HG03039 (cell line): Measurements from ENCODE around the gene CEP44.
"Not testable (repeated sequence)": the region's sequence is repeated elsewhere in the genome, so short reads cannot be mapped to it uniquely, and the experiment has no call there.

Experiments
- ATAC-seq: cut with Tn5 transposase; IDR thresholded peaks from one replicate; pipeline ENCODE4 v1.9.1; 2021; ENCODE audit warnings: mild to moderate bottlenecking, moderate library complexity; ENCODE audit not compliant: unreplicated experiment

CEP44 gene

DNA sequence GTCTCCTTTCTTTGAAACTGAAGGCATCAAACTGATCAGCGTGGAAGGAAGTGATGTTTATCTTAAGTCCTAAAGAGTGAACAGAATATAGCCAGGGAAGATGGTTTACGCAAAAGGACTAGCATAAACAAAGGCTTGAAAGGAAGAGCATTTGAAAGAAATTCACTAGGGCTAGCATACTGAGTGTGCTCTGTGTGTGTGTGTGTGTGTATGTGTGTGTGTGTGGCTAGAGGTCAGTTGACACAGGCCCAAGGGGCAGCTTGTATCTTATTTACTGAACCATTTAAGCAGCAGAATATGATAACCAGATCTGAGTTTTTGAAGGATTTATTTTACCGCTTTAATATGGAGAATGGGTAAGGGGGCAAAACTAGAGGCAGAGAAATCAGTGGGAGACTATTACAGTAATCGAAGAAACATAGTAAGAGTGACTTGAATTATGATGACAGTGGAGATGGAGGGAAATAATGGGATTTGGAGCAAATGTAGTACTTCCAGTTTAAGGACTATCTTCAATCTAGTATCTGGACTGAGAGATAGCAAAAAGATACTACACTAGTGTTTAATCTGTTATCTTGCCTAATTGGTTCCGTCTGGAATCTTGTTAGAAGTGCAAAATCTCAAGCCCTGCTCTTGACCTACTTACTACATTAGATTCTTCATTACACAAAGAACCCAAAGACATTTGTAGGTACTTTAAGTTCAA is 36.9 kb downstream of the CEP44 start:
- no peak for ATAC-seq

DNA sequence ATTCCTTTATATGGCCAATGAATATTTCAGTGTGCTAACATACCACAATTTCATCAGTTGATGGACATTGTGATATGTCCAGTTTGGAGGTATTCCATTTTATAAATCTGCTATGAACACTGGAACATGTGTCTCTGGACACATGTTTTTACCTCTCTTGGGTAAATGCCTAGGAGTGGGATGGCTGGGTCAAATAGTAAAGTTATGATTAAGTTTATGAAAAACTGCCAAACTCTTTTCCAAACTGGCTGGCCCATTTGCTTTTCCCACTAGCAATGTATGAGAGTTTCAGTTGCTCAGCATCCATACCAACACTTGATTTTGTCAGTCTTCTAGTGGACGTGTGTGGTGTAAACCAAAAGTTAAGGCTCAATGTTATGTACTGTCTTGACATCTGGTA is 40.5 kb downstream of the CEP44 start:
- no peak for ATAC-seq

DNA sequence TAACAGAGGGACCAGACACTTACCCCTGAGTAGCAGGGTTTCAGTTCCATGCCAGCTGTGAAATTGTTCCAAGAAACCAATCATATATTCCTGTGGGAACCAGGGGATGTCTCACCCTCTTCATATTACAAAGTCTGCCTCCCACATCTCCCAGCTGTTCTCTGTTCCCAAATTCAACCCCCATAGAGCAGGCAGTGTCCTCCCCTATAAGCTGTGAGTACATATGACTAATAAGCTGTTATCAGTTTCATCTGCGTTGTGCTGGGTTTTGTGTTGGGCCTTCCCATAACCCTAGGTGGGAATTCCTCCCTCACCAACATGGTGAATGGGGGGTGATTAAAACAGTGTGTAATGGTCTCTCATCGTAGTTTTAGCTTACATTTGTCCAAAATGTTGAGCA is 41.0 kb downstream of the CEP44 start:
- no peak for ATAC-seq

DNA sequence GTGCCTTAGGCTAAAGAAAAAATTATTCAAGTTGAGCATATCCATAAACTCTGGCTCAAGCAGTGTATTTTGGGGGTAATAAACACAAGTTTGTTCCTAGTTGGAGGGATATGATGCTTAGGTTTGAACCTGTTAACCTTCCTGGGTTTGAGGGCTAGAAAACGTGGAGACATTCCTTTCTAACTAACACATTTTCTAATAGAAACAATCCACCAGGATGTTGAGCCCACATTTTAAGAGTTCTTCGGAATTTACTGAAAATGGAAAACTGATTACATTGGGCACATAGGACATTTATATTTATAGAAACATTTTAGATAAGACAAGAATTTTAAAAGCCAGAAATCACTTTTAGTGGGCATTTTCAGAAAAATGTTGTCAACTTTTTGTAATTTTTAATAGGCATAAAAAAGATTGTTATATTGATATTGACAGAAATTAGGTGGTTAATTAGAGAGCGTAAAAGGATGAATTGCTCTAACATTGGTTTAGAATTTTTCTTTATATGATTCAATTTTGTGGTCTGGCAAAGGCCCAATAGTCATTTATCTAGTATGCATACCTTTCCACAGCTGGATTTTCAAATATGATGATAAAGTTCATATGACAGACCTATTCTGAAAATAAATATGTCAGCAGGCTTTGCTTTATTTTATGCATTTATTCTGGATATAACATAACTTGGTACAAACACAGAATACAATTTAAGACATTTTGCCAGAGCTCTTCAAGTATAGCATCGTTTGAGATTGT is 49.2 kb downstream of the CEP44 start:
- no peak for ATAC-seq

DNA sequence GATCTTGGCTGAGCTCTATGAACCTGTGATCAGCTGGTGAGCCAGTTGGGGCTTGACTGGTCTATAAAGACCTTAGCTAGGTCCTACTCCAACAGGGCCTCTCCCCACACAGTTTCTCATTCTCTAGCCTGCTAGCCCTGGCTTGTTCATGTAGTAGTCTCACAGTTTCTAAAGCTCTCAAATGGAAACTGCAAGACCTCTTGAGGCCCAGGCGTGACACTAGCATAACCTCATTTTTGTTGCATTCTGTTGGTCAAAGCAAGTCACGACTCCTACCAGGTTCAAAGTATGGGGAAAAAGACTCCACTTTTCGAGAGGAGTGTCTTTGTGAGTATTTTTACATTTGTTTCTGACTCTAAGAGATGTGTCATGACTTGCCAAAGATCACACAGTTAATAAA is 50.9 kb downstream of the CEP44 start:
- peak; percentile 97 for ATAC-seq

DNA sequence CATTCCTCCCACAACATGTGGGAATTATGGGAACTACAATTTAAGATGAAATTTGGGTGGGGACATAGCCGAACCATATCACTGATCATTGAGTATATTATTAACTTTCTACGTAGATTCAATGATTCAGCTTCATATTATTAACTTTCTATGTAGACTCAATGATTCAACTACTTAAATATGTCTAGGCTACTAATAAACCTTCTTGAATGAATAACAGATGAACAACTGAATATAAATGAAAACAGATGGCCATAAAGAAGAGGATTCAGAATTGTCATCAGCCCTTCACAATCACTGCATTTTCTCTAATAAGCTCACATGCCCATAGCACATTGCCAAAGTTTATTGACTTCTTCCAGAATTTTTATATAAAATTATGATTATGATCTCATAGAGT is 57.0 kb downstream of the CEP44 start:
- ATAC-seq = no peak

DNA sequence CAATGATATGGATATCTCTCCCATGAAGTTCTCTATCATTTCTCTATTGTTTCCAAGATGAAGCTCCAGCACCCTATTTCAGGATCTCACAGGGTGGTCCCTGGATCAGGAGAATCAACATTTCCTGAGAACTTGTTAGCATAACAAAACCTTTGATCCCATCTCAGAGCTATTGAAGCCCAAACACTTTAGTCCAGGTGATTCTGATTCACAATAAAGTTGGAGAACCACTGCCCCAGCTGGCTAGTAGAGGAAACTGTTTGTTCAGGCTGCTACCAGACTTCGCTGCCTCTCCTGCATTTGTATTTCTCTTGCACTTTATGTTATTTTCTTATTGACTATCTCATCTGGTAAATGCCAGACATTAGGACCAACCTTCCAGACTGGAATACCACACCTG is 65.4 kb downstream of the CEP44 start:
- ATAC-seq = no peak

DNA sequence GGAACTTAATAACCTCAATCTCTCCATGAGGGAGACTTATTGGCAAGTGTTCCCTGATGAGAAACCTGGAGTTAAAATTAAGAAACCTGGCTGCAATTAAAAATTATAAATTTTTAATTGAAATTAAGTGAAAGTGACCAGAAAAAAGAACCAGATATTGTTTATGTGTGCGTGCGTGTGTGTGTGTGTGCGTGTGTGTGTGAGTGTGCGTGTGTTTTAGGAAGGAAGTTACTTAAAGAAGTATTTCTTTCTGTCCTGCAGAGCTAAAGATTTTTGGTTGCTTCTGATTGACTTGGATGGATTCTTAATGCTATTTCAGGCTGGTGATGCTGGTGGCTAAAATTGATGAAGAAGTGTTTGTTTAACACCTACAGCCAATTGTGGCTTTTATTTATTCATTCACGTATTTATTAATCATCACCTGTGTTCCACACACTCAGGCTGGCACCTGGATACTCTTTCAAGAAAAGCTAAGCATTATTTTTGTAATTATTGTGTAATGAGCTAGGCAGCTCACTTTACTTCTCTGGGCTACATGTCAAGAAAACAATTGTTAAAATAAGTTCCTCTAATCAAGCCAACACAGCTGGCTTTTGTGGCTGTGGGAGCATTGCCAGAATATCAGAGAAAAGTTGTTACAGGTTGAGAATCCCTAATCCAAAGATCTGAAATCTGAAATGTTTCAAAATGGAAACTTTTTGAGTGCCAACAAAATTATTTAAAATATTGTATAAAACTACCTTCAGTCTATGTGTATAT is 68.5 kb downstream of the CEP44 start:
- no peak for ATAC-seq

DNA sequence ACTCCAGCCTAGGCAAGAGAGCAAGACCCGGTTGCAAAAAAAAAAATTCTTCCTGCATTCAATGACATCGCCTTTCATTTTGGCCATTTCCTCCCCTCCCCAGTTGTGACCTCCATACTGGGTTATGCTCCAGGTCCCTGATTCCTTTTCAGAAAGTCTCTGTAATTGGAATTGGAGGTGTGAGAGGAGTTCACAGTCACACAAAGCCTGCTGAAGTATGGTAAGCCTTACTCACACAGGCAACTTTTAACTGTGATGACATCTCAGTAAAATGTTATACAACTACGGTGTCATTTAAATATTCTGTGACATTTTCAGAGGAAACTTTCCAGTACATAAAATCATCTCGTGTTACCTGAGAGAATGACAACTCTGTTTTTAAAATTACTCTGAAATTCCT is 73.6 kb downstream of the CEP44 start:
- no peak for ATAC-seq

DNA sequence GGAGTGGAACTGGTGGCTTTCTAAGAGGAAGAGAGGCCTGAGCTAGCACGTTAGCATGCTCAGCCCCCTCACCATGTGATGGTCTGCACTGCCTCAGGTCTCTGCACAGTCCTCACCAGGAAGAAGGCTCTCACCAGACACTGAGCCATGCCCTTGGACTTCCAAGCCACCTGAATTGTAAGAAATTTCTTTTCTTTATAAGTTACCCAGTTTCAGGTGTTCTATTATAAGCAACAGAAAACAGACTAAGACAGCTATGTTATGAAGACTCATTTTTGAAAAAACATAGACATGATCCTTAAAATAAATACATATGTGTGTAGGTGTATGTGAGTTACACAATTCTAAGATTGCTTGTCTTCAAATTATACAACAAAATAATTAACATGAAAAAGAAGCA is 74.7 kb downstream of the CEP44 start:
- peak; percentile 45 for ATAC-seq

DNA sequence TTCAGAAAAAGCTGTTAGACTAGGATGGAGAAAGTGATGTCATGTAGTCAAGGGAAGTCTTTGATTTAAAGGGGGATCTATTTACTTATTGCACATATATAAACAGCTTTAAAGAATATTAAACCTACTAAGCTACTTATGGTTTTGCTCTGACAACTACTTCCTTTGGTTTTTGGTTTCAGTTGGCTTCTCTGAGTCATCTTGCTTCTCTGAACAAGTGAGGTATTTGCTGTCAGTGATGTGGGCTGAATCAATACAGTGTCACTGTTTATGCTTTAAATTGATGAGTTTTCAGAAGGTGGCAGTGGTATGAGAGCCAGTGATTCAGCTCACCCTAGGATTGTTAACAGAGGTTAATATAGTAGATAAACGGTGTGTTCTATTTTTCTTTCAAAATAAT is 75.1 kb downstream of the CEP44 start:
- peak; percentile 98 for ATAC-seq

DNA sequence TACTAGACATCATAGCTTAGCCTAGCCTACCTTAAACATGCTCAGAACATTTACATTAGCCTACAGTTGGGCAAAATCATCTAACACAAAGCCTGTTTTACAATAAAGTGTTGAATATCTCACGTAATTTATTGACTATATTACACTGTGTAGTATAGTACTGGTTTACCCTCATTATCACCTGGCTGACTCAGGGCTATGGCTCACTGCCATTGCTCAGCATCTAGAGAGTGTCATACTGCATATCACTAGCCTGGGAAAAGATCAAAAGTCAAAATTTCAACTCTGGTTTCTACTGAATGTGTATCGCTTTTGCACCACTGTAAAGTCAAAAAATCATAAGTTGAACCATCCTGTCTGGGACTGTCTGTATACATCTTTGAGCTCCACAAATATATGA is 78.6 kb downstream of the CEP44 start:
- no peak for ATAC-seq

DNA sequence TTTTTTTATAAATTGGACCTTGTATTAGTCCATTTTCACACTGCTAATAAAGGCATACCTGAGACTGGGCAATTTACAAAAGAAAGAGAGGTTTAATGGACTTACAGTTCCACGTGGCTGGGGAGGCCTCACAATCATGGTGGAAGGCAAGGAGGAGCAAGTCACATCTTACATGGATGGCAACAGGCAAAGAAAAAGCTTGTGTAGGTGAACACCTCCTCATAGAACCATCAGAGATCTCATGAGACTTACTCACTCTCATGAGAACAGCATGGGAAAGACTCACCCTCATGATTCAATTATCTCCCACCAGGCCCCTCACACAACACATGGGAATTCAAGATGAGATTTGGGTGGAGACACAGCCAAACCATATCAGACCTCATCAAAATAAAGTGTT is 80.1 kb downstream of the CEP44 start:
- not testable (repeated sequence) for ATAC-seq

DNA sequence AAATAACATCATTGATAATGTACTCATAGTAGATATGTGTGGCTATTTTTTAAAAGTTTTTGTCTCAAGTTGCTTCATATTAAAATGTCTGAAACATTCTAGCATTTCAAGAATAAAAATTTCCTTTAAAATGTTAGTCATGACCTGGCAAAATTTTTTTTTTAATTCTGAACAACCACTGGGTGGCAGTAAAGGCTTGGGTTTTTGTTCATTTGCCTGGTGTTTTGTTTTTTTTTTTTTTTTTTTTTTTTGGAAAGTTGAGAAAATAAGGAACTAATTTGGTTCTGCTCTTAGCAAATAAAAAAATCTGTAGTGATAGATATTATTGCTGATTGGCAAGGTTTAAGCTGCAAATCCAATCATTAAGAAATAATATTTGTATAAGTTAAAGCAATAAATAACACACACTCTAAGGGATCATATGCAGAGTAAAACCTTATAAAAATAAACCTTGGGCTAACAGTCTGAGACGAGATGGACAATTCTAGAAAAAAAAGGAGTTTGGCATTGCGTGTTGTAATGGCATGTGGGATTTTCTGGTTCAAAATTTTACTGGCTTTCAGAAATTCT is 81.4 kb downstream of the CEP44 start:
- ATAC-seq = no peak

DNA sequence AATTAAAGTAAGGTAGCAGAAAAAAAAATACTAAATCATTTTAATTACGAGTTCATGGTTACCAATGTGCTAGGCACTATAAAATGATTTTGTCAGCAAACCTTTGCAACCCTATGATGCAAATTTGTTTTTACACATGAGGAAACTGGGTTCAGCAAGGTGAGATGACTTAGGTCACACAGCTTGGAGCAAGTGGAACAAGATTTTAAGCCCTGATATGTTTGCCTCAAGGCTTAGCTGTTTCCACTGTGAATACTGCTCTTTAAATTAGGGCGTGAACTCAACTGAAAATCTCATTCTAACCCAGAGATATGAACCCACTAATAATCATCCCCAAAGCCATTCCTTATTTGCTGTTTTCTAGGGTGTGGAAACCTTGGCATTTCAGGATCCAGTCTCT is 86.3 kb downstream of the CEP44 start:
- no peak for ATAC-seq

DNA sequence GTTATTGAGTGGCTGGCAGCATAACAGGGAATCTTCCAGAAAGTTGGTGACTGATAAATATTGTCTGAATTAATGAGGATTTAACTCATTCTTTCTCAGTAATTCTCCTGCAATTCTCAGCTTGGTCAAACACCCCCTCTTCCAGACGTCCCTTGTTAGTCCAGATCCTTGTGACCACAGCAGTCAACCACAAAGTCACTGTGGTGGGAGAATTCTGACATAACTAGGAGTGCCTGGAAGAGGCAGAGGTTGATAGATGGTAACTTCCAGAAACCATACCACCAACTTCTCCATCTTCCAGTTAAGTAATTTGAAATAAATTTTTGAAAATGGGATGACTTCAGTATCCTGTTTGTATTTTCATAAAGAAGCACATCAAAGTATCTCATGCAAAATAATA is 90.1 kb downstream of the CEP44 start:
- ATAC-seq = no peak

DNA sequence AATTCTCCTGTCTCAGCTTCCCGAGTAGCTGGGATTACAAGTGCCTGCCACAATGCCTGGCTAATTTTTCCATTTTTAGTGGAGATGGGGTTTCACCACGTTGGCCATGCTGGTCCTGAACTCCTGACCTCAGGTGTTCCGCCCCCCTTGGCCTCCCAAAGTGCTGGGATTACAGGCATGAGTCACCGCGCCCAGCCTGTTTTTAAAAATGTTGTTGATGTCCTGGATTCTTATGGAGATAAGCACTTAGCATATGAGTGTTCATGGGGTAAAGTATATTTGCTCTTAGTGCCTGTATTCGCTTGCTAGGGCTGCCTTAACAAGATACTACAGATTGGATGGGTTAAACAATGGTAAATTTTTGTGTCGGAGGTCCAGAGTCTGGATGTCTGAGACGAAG is 91.7 kb downstream of the CEP44 start:
- ATAC-seq = no peak

DNA sequence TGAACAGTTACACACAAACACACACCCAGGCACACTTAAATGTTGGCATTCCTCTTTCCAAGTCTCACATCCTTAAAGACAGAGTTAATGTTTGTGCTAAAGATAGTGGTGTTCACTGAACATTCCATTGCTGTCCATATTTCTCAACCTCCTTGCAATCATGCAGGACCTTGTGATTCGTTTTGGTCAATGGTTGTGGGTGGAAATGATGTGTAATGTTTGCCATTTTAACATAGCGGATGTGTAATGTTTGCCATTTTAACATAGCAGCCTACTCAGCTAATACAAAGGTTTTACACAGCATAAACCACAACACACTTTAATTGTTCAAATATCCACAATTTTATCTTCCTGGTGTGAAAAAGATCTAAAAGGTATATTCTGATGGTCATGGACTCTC is 93.9 kb downstream of the CEP44 start:
- ATAC-seq = no peak

DNA sequence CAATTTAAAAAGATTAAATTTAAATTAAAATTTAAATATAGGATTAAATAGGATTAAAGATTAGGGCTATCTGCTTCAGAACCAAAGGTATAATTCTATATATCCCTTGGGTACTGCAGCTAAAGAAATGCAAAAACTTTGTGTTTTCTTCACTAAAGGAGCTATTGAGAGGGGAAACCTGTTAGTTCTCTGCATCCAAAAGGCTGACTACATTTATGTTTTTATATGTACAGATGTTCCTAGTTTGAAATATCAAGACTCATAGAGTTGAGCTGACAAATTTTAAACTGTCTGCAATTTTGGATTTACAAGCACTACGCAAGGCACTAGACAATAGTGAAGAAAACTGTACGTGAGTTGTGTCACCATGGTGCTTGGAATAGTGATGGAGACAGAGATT is 95.2 kb downstream of the CEP44 start:
- ATAC-seq = no peak

DNA sequence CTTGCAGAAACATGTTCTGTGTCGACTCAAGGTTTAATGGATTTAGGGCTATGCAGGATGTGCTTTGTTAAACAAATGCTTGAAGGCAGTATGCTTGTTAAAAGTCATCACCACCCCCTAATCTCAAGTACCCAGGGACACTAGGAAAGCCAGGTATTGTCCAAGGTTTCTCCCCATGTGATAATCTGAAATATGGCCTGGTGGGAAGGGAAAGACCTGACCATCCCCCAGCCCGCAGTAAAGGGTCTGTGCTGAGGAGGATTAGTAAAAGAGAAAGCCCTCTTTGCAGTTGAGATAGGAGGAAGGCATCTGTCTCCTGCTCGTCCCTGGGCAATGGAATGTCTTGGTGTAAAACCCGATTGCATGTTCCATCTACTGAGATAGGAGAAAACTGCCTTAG is 96.5 kb downstream of the CEP44 start:
- not testable (repeated sequence) for ATAC-seq

DNA sequence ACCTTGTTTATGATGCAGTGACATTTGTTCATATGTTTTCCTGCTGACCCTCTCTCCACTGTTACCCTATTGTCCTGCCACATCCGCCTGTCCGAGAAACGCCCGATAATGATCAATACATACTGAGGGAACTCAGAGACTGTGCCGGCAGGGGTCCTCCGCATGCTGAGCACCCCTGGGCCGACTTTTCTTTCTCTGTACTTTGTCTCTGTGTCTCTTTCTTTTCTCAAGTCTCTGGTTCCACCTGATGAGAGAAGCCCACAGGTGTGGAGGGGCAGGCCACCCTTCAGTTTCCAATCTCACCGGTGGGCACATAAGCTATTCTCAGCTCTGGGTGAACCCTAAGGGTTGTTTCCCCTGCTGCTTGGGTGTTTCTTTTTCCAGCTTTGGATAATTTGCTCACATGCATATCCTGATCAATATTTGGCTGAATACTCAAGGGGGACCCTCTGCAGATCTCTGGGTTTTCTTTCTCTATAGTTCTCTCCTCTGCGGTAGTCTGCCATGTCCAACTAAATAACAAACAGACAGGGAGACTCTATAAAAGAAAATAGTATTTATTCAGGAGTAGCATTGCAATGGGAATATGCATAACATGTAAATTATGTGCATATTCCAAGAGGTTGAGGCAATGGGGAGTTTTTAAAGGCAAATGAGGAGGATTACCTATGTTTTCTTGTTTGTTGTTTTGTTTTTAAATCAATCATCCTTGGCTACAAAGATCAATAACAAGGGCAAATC is 97.2 kb downstream of the CEP44 start:
- no peak for ATAC-seq
